RWPE1 (cell line): ENCODE measurements around the gene FAM135A.
"Not testable (repeated sequence)": the region's sequence is repeated elsewhere in the genome, so short reads cannot be mapped to it uniquely, and the experiment has no call there.

Experiments
- CTCF ChIA-PET: fragments of 350-600 bp; sonication (Branson Sonifier 250); formaldehyde crosslinking; extraction: SDS; loops from one replicate; lab custom pipeline; 2021; lab: Yijun Ruan, JAX
- POLR2A ChIA-PET: fragments of 400-600 bp; formaldehyde crosslinking; extraction: SDS; loops from one replicate; lab custom pipeline; 2020; ENCODE audit warnings: antibody characterized with exemption; ENCODE audit not compliant: low non-redundant PET; lab: Yijun Ruan, JAX
- DNase-seq: peaks from one replicate; pipeline ENCODE4 v3.0.0; 2012; ENCODE audit warnings: low spot score
- H3K27ac ChIP-seq: fragments of 450-650 bp; 2 replicates; pipeline ENCODE4 v1.5.1; 2017
- TF ChIP-seq, protein P1 (sequence below): fragments of 450-650 bp; conservative IDR thresholded peaks from 2 replicates; pipeline ENCODE4 v1.5.1; 2017; ENCODE audit warnings: low read depth, mild to moderate bottlenecking

The FAM135A gene

DNA sequence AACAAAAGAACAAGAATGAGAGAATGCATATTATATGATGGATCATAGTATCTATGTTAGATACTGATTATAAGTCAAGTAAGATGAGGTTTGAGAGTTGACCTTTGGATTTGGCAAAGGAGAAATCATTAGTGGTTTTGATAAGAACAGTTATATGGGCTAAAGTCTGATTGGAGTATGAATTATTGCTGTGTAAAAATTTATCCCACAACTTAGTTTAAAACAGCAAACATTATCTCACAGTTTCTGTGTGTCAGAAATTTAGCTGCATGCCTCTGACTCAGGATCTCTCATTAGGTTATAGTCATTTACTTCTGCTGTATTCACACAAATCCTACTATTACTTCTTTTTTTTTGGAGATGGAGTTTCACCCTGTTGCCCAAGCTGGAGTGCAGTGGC lies 56.7 kb downstream of the FAM135A start:
- CTCF ChIA-PET, result no interaction called here
- DNase-seq, result no peak
- no peak overlapping the region for H3K27ac ChIP-seq
- POLR2A ChIA-PET, result no interaction called here
- TF ChIP-seq, protein P1, sequence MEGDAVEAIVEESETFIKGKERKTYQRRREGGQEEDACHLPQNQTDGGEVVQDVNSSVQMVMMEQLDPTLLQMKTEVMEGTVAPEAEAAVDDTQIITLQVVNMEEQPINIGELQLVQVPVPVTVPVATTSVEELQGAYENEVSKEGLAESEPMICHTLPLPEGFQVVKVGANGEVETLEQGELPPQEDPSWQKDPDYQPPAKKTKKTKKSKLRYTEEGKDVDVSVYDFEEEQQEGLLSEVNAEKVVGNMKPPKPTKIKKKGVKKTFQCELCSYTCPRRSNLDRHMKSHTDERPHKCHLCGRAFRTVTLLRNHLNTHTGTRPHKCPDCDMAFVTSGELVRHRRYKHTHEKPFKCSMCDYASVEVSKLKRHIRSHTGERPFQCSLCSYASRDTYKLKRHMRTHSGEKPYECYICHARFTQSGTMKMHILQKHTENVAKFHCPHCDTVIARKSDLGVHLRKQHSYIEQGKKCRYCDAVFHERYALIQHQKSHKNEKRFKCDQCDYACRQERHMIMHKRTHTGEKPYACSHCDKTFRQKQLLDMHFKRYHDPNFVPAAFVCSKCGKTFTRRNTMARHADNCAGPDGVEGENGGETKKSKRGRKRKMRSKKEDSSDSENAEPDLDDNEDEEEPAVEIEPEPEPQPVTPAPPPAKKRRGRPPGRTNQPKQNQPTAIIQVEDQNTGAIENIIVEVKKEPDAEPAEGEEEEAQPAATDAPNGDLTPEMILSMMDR, result no peak

DNA sequence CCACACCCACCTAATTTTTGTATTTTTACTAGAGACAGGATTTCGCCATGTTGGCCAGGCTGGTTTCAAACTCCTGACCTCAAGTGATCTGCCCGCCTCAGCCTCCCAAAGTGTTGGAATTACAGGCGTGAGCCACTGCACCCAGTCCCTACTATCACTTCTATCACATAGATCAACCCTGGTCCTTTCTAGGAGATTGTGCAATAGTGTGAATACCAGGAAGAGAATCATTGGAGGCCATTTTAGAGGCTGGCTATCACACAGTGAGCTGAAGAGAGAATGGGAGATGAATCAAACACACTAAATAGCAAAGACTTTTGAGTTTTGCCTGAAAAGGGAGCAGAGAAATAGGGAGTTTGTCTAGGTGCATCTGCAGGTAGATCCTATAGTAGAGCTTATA lies 57.2 kb downstream of the FAM135A start:
- CTCF ChIA-PET, DNase-seq, POLR2A ChIA-PET, H3K27ac ChIP-seq: not testable (repeated sequence)

DNA sequence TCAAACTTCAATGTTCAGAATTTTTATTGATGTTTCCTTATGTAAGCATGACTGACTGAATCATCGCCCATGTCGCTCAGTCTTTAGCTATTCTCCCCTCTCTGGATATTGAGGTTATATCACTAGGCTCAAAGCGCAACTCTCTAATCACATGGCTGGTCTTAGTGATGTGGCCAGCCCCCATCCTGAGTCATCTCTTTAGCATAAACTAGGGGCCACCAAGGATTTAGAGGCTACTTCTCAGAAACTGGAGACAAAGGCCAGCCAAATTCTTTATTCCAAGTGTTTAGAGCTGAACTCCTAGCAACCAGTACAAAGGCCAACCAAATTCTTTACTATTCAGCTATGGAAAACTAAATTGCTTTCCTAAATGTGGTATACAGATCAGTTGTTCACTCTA lies 61.4 kb downstream of the FAM135A start:
- no peak for DNase-seq
- ChIA-PET CTCF (no interaction called here), POLR2A (no interaction called here)
- TF ChIP-seq, protein P1, result no peak
- no peak overlapping the region for H3K27ac ChIP-seq

DNA sequence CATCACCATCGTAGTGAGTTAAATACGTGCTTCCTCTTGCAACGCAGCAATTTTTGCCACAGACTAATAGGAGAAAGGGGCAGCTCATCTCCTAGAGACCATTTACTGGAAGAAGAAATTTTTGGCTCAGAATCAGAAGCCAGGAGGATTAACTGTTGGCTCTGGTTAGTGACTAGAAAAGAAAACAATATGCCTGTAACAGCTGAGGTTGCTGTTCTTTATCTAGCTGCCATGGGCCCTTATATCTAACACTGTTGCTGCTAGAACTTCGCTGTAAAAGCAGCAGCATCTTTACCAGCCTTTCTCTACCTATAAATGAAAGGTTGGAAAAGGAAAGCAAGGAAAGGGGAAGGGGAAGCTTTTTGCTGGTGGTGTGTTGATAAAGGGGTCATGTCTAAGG lies 65.9 kb downstream of the FAM135A start:
- DNase-seq, result no peak
- TF ChIP-seq, protein P1, result no peak
- H3K27ac ChIP-seq, result no peak overlapping the region
- ChIA-PET CTCF (no interaction called here), POLR2A (no interaction called here)

DNA sequence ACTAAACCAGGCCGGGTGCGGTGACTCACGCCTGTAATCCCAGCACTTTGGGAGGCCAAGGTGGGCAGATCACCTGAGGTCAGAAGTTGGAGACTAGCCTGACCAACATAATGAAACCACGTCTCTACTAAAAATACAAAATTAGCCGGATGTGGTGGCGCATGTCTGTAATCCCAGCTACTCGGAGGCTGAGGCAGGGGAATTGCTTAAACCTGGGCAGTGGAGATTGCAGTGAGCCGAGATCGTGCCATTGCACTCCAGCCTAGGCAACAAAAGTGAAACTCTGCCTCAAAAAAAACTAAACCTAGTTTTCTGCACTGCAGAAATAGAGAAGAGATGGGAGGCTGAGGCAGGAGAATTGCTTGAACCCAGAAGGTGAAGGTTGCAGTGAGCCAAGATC lies 73.3 kb downstream of the FAM135A start:
- CTCF ChIA-PET, H3K27ac ChIP-seq, DNase-seq, POLR2A ChIA-PET: not testable (repeated sequence)

DNA sequence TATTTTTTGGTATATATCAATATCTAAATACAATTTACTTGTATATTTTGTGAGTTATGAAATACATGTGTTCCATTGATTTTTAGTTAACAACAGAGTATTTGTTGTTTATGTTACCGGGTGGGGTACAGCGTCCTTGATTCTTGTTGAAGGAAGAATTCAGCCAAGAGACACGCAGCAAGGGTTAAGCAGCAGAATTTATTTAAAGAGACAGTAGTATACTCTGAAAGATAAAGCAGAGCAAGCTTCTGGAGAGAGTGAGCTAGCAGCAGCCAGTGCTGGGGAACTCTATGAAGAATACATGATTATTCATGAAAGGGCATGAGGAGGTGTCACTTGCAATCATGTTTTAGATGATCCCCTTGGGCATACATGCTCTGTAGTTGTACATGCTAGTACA lies 76.1 kb downstream of the FAM135A start:
- no peak overlapping the region for H3K27ac ChIP-seq
- POLR2A ChIA-PET, result no interaction called here
- TF ChIP-seq, protein P1, result no peak
- no peak for DNase-seq
- CTCF ChIA-PET, result no interaction called here

DNA sequence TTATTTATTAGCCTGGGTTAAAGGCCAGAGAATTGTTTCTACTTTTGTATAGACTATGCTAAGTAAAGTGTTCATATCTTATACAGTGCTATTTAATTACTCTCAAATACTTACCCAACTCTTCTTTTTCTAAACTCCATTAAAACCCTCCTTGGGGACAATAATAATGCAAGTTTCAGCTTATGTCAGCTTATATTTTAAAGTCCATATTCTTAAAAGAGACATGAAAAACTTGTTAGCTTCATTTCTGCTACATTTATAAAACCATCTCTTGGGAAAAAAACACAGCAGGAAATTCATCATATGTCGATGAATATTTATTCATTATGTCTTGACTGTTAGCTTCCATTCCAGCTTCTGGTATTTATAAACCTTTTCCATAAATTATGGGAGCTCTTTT lies 81.5 kb downstream of the FAM135A start:
- DNase-seq, result no peak
- no peak overlapping the region for H3K27ac ChIP-seq
- ChIA-PET CTCF (no interaction called here), POLR2A (no interaction called here)
- TF ChIP-seq, protein P1, result no peak

DNA sequence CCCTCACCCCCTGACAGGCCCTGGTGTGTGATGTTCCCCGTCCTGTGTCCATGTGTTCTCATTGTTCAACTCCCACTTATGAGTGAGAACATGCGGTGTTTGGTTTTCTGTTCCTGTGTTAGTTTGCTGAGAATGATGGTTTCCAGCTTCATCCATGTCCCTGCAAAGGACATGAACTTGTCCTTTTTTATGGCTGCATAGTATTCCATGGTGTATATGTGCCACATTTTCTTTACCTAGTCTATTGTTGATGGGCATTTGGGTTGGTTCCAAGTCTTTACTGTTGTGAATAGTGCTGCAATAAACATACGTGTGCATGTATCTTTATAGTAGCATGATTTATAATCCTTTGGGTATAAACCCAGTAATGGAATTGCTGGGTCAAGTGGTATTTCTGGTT lies 82.5 kb downstream of the FAM135A start:
- POLR2A ChIA-PET, DNase-seq, CTCF ChIA-PET, H3K27ac ChIP-seq: not testable (repeated sequence)
